ENCODE measurements around the gene SPTSSB. TPM values are rescaled to one million over a fixed set of nuclear protein-coding genes. Genes with fewer than 3 reads are reported as not detected.

SPTSSB gene
- total and polyA plus RNA-seq, 3 experiments from 2014 or later, result 9.5 TPM; not detected in 2

Other genes with a start within 250 kb of the SPTSSB start
- 10 to 100 TPM; 66.6 to 67.4 TPM for gene NMD3, start 150.2 kb downstream of the SPTSSB start, total RNA-seq
- gene NMD3, start 150.2 kb downstream of the SPTSSB start, polyA plus RNA-seq, result 37.3 TPM
- gene OTOL1, start 125.3 kb upstream of the SPTSSB start, total RNA-seq, result not detected
- not detected for gene OTOL1, start 125.3 kb upstream of the SPTSSB start, polyA plus RNA-seq